Muscle of leg (tissue), 11 donors: Measurements from ENCODE around the gene SPTB. TPM values are rescaled to one million over a fixed set of nuclear protein-coding genes. Genes with fewer than 3 reads are reported as not detected.

ENCODE experiments used
- DNase-seq: peaks from one replicate; pipeline ENCODE4 v3.0.0; 2013
- H3K27ac ChIP-seq: one replicate; pipeline ENCODE4 v1.5.1; 2013; ENCODE audit warnings: mild to moderate bottlenecking, low read length, control low read depth
- H3K27me3 ChIP-seq: one replicate; pipeline ENCODE4 v1.6.1; 2013; ENCODE audit warnings: low read length; ENCODE audit not compliant: control insufficient read depth, insufficient read depth
- H3K36me3 ChIP-seq: one replicate; pipeline ENCODE4 v1.6.1; 2013; ENCODE audit warnings: low read length; ENCODE audit not compliant: control insufficient read depth, insufficient read depth
- H3K4me1 ChIP-seq: one replicate; pipeline ENCODE4 v1.6.1; 2013; ENCODE audit warnings: low read length; ENCODE audit not compliant: control insufficient read depth, insufficient read depth
- H3K4me3 ChIP-seq: one replicate; pipeline ENCODE4 v1.5.1; 2013; ENCODE audit warnings: low read length, control low read depth
- H3K9me3 ChIP-seq: replicated peaks from 2 replicates; pipeline ENCODE4 v1.6.1; 2013; ENCODE audit warnings: low read depth, low read length; ENCODE audit not compliant: control insufficient read depth
- WGBS: methylation state at CpG from one replicate; pipeline ENCODE4 v1.1.5; 2013; ENCODE audit warnings: missing lambda C conversion rate; ENCODE audit not compliant: insufficient coverage; 5-methylcytosine and 5-hydroxymethylcytosine counted together
- polyA plus RNA-seq, 8 donors: library from polyadenylated mRNA; unstranded; fragments of 120-200 nt; gene quantifications; one replicate each; pipeline versions ENCODE4 v1.2.1 to v1.2.3, GENCODE V29; 2013; ENCODE audit warnings: inconsistent platforms in 1 of 8, low replicate concordance in 1 of 8; ENCODE audit not compliant: insufficient read length in 8 of 8, insufficient read depth in 1 of 8
- total RNA-seq: library from RNA; stranded (reverse); fragments of 120-200 nt; gene quantifications from one replicate; pipeline ENCODE4 v1.2.4, GENCODE V29; 2013

SPTB gene
- total and polyA plus RNA-seq, 9 donors, result 80.2 to 202 (median 126) TPM

DNA sequence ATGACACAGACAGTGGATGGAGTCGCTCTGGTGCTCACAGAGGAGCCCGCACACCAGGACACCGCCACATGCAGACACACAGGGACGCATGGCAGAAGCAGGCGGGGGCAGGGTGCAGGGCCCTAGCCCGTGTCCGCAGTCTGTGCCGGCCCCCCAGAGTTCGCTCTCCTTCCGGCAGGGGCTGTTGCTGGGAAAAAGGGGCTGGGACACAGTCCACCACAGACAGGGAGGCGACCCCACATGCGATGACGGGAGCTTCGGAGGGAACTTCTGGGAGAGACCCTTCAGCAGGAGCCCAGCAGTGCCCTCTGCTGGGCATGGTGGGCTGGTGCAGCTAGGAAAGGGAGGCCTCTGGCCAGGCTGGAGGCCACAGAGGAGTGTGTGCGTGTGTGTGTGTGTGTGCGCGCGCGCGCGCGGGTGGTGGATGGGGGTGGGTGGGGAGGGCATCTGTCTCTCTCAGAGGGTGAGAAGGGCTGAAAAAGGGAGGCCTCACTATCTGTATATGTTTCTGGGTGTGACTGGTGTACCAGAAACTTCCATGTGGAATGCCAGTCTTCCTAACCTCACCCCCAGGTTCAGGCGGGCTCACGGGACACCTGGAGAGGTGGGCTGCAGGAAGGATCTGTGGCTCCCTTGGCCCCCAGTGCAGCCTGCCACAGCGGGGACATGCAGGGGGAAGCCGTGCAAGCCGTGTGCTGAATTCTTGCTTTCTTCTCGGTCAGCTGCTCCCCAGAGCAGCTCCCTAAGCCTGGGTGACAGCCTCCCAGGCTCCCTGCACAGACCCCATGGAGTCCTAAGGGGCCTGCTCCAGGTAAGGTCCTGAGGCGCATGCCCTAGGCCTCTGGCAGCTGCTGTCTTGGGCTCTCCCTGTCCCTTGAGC lies 114.8 kb downstream of the SPTB start:
- WGBS, result 21% methylated on average over 19 of the region's 29 CpGs
- peak; percentile 89 for DNase-seq
- Histone ChIP-seq H3K9me3 (no peaks in the 10 kb centered on the region), H3K27me3 (peaks cover 4% of the 10 kb centered on the region), H3K4me1 (peaks cover 55% of the 10 kb centered on the region), H3K36me3 (peaks cover 34% of the 10 kb centered on the region), H3K4me3 (peak overlapping the region; percentile 9), H3K27ac (peak overlapping the region; percentile 70)

DNA sequence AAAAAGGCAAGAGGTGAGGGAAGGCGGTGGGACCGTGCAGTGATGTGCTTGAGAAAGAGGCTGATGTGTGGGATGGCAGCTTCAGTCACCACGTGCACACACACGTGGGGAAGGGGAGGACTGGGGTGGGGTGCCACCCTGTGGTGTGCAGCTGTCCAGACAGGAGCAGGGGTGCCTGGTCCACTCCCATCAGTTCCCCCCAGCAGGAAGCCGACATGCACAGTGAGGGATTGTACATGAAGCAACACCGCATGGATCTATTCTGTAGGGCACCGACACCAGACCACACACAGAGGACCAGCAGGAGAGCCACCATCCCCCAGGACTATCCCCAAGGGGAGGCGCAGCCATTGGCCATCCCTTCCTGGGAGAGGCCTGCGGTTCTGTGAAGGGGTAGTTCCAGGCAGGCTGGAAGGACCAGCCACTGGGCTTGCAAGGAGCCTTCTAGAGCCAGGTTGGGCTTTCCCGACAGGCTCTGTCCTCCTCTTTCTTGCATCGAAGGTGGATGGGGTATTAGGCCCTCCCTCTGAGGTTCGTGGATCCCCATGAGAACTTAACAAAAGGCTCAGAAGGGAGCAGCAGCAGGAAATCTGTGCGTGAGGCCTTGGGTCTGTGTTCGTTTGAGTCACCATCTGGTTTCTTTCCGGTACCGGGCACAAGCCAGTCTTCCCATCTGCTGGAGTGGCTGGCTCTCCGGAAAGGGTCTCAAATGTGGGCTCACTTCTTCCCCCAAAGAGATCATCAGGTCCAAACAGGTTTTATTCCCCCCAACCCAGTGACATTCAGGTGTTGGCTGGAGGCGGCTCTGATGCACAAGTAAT lies 115.7 kb downstream of the SPTB start:
- H3K9me3 ChIP-seq, result no peaks in the 10 kb centered on the region
- H3K27me3 ChIP-seq, result peaks cover 4% of the 10 kb centered on the region
- no peak for DNase-seq
- 27% methylated on average over 14 of the region's 18 CpGs for WGBS
- H3K36me3 ChIP-seq, result peaks cover 27% of the 10 kb centered on the region
- no peak overlapping the region for H3K4me3 ChIP-seq
- H3K27ac ChIP-seq, result peak overlapping the region; percentile 70
- peaks cover 61% of the 10 kb centered on the region for H3K4me1 ChIP-seq

DNA sequence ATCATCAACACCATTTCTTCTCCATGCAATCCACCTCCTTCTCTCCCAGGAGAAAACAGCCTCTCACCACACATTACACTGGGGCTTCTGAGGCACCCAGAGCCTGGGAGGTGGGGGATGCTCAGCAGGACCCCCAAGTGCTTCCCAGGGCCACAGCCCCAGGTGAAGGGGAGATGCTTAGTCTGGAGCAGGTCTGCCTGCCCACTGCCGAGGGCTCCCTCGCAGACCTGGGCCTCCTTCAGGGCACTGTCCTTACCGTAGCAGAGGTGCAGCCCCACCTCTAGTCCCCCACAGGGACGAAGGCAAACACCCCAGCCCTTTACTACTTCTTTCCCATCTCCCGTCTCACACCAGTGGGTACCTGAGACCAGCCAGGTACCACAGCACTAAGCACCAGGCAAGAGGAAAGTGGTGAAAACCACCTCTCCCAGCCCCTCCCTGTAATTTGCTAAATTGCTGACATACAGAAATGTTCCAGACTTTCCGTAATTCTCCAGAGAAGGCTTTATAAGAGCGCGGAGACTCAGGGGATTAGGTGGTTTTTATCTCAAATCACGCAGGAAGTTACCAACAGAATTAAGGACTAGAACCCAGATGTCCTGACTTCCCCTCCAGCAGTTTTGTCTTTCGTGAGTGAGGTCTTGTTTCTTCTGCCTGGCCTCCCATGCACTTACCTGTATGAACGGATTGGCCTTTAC lies 116.5 kb downstream of the SPTB start:
- H3K36me3 ChIP-seq, result peaks cover 23% of the 10 kb centered on the region
- DNase-seq, result no peak
- H3K27me3 ChIP-seq, result peaks cover 4% of the 10 kb centered on the region
- no peak overlapping the region for H3K4me3 ChIP-seq
- H3K27ac ChIP-seq, result peak overlapping the region; percentile 83
- H3K9me3 ChIP-seq, result no peaks in the 10 kb centered on the region
- WGBS, result 79% methylated on average over 9 of the region's 11 CpGs
- peaks cover 64% of the 10 kb centered on the region for H3K4me1 ChIP-seq

DNA sequence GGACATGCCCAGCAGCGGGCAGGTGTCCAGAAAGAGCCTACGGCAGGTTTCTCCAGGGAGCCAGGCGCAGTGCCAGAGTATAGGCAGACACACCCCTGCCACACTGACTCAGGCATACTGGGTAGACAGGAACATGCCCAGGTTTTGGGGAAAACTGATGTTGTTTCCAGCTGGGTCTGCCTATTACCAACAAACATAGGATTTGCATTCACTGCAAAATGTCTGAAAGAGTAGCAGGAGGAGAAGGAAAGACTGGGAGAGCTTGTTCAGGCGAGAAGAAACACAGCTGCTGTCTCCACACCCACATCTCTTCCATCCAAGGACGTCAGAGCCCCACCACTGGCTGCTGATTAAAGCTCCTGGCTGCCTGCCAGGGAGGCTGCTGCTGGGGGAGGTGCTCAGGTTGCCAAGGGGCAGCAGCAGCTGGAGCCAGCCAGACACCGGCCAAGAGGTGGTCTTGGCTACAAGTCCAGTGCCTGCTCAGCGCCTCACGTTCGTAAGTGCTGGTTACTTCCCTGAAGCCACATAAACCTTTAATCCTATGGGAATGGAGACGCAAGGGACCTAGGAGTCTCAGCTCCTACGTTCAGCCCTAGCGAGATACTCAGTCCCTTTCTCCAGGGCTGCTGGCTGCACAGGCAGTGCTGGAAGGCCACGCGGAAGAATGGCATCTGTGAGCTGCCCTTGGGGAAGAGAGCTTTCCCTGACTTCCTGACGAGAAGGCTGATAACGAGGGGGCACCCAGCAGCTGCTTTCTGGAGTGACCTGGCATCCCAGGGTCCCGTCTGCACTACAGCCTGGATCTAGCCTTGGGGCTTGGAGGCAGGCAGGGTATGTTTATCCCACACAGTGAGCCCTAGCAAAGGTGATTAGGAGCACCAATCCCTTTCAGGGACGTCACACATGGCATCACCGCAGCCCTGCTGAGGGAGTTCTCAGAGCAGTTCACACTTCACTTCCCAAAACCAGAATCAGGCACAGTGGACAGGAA lies 117.4 kb downstream of the SPTB start:
- H3K9me3 ChIP-seq, result no peaks in the 10 kb centered on the region
- peaks cover 73% of the 10 kb centered on the region for H3K4me1 ChIP-seq
- peak; percentile 95 for DNase-seq
- H3K27me3 ChIP-seq, result peaks cover 4% of the 10 kb centered on the region
- peaks cover 23% of the 10 kb centered on the region for H3K36me3 ChIP-seq
- peak overlapping the region; percentile 83 for H3K27ac ChIP-seq
- 17% methylated on average over 18 of the region's 19 CpGs for WGBS
- no peak overlapping the region for H3K4me3 ChIP-seq

DNA sequence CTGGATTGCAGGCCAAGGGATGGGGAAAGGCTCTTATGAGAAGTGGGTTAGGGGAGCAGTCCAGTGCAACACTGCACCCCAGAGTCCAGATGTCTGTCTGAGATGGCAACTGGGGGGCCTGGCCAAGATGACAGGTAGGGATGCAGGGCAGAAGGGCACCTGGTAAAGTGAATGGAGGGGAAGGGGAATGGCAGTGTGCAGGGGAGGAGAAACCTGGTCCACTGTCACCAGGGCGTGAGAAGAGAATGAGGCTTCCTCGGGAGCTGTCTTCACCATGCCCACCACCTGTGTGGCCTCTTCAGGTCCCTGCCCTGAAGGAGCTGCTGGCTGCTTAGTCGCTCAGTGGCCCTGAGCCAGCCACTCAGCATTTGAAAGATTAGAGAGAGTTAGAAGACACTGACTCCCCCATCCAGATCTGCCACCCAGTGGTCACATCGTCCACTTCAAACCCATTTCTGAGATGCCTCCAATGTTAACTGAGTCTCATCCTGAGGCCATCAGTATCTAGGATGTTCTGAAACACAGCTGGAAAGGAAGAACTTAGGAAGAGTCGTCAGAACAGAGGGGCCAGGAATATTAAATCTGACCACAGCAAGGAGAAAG lies 118.2 kb downstream of the SPTB start:
- H3K27ac ChIP-seq, result peak overlapping the region; percentile 83
- H3K4me1 ChIP-seq, result peaks cover 81% of the 10 kb centered on the region
- DNase-seq, result no peak
- no peaks in the 10 kb centered on the region for H3K9me3 ChIP-seq
- H3K27me3 ChIP-seq, result peaks cover 4% of the 10 kb centered on the region
- 31% methylated on average over 3 of the region's 5 CpGs for WGBS
- H3K36me3 ChIP-seq, result peaks cover 23% of the 10 kb centered on the region
- no peak overlapping the region for H3K4me3 ChIP-seq

DNA sequence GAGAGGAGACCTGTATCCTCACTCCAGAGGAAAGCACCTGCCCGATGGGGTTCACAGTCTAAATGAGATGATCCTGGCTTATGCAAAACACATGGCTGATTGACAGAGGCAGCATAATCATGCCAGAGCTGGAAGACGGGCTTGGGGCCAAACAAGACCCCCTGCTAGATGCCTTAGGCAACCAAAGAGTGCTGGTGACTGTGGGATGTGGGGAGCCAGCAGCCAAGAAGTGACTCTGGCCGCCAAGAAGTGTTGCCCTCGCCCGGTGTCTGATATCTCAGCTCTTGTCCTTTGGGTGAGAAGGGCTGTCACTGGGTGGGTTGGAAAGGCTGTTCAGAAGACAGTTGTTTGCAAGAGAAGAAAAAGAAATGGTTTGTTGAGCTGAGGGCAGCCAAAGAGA lies 118.8 kb downstream of the SPTB start:
- Histone ChIP-seq H3K36me3 (peaks cover 22% of the 10 kb centered on the region), H3K27ac (peak overlapping the region; percentile 83), H3K9me3 (no peaks in the 10 kb centered on the region), H3K27me3 (peaks cover 4% of the 10 kb centered on the region), H3K4me3 (no peak overlapping the region), H3K4me1 (peaks cover 81% of the 10 kb centered on the region)
- DNase-seq, result no peak
- WGBS, result 68% methylated on average over 5 of the region's 5 CpGs

DNA sequence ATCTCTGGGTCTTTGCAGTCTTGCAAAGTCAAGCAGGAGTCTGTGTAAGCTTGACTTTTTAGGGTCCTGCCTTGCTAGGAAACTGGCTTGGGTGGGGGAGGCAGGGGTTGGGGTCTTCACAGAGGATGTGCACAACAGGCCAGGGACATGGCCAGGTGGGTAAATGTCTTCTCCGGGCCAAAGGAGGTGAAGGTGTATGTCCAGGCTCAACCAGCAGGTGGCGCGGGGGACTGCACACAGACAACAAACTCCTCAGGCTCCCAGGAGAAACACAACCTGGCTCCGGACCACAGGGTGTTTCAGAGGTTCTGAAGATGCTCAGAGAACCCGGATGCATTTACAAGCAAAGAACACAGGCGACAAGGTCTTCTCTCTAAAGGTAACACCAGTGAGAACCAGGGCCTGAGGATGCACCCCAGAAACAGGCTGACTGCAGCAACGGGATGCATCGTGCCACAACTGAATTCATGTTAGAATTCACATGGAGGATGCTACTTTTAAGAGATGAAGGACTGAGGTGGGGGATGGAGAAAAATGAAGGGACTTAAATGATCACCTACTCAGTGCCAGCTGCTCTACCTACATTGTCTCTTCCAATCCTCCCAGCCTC lies 119.5 kb downstream of the SPTB start:
- Histone ChIP-seq H3K27ac (no peak overlapping the region), H3K4me1 (peaks cover 81% of the 10 kb centered on the region), H3K4me3 (no peak overlapping the region), H3K9me3 (no peaks in the 10 kb centered on the region), H3K27me3 (peaks cover 4% of the 10 kb centered on the region), H3K36me3 (peaks cover 16% of the 10 kb centered on the region)
- DNase-seq, result no peak
- WGBS, result 62% methylated on average over 3 of the region's 8 CpGs

DNA sequence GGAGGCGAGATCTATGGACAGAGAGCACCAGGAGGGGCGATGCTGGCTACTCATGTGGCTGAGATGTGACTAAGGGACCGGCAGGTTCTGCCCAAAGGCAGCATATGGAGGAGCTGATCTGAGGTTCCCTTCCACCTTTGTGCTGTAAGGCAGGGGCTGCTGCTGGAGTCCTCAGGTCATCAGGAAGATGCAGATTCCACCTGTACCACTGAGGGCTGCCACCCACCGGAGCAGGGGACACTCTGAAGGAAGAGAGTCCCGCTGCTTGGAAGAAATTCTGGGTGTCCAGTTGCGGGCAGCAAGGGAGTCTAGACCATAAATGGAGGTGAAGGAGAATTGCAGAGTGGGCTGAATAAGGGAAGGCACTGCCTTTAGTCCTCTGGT lies 120.2 kb downstream of the SPTB start:
- Histone ChIP-seq H3K36me3 (peaks cover 12% of the 10 kb centered on the region), H3K27ac (peak overlapping the region; percentile 71), H3K9me3 (no peaks in the 10 kb centered on the region), H3K4me1 (peaks cover 79% of the 10 kb centered on the region), H3K4me3 (no peak overlapping the region), H3K27me3 (peaks cover 4% of the 10 kb centered on the region)
- DNase-seq, result no peak
- 92% methylated on average over 6 of the region's 6 CpGs for WGBS
